GM20431 (cell line): ENCODE results near the gene MEAF6.

Source experiments
- in situ Hi-C: fragments of 300-500 bp; cut with MseI, MboI; formaldehyde crosslinking; loops from one replicate; pipeline ENCODE4 v1.15.0; 2020; ENCODE audit warnings: low sequenced_read_pairs; ENCODE audit not compliant: unreplicated experiment

MEAF6 gene

GRCh38 chr1:37448691-37449417 is 65.7 kb downstream of the MEAF6 start:
- in situ Hi-C loops = loop anchor here (25.0 kb wide), 1 partner anchor 737 kb away; no protein-coding TSS in a partner anchor

DNA sequence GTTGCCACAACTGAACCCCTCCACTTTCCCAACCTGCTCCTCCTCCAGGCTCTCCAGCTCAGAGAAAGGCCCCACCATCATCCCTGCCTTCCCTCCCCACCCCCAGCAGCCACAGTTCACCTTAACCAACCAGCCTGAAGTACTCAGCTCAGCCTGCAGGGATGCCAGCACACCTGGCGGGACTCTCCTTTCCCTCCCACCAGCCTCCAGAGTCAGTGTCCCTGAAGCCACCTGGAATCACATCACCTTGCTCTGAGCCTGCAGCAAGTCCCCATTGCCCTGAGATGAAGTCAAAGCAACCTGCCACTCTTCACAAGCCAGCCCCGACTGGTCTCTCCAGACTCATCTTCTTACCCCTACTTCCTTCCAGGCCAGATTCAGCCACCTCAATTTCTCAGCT is 66.4 kb downstream of the MEAF6 start:
- in situ Hi-C loops = loop anchor here (25.0 kb wide), 1 partner anchor 736 kb away; no protein-coding TSS in a partner anchor

DNA sequence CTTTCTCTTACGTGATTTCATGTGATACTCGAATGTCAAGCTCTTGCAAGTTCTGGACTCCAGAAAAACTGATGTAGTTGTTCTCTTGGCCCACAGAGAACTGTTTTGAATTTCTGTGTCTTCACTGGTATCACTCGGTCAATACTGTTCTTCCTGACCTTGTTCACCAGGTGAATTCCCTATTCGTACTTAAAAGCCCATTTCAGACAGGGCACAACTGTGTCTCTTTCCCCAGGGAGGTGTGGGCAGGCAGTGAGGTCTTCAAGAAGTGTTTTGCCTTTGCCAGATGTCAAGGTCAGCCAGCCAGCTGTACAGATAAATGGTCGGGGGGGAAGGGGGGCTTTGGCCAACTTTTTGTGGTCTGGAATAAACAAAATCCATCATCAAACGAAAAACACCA is 67.7 kb downstream of the MEAF6 start:
- in situ Hi-C loops = loop anchor here (25.0 kb wide), 1 partner anchor 735 kb away; no protein-coding TSS in a partner anchor

- in situ Hi-C loops = loop anchor here (25.0 kb wide), 1 partner anchor 730 kb away; no protein-coding TSS in a partner anchor
These were observed 71.9 kb downstream of the MEAF6 start for GRCh38 chr1:37442644-37443043.
